ENCODE measurements around the gene RCBTB1. TPM values are rescaled to one million over a fixed set of nuclear protein-coding genes. Genes with fewer than 3 reads are reported as not detected.
"Not testable (repeated sequence)": the region's sequence is repeated elsewhere in the genome, so short reads cannot be mapped to it uniquely, and the experiment has no call there.

RCBTB1 gene
- 18.6 and 30.1 TPM in 2 replicates for total RNA-seq

GRCh38 chr13:49585220-49586157, at the start of gene RCBTB1:
Gene RCBTB1, minus strand, starts transcription at chr13:49585558. Its CDS starts 18,279 bp downstream, at chr13:49567279.
- peak in 1 of 2 donors; percentile 75 for DNase-seq (ENCODE audit: low read depth in 2 of 2)

- DNase-seq (ENCODE audit: low read depth in 2 of 2): peak; percentile 91 to 95
Observed at GRCh38 chr13:49633710-49634109, 48.4 kb upstream of the RCBTB1 start.

GRCh38 chr13:49632156-49632555, 46.8 kb upstream of the RCBTB1 start:
- no peak for DNase-seq (ENCODE audit: low read depth in 2 of 2)

- no peak for DNase-seq (ENCODE audit: low read depth in 2 of 2)
Observed at GRCh38 chr13:49630580-49630979, 45.2 kb upstream of the RCBTB1 start.

- DNase-seq (ENCODE audit: low read depth in 2 of 2): peak; percentile 61 to 89
Observed at GRCh38 chr13:49629947-49630346, 44.6 kb upstream of the RCBTB1 start.

- DNase-seq (ENCODE audit: low read depth in 2 of 2): peak in 1 of 2 donors; percentile 71
Observed at GRCh38 chr13:49629196-49629938, 44.0 kb upstream of the RCBTB1 start.

GRCh38 chr13:49627831-49628652, 42.7 kb upstream of the RCBTB1 start, which contains the start of gene ARL11:
Gene ARL11, plus strand, starts transcription at chr13:49628507. Its CDS starts 1,941 bp downstream, at chr13:49630448.
- DNase-seq (ENCODE audit: low read depth in 2 of 2): no peak

- no peak for DNase-seq (ENCODE audit: low read depth in 2 of 2)
Observed at GRCh38 chr13:49625392-49626079, 40.2 kb upstream of the RCBTB1 start.

GRCh38 chr13:49624229-49624628, 38.9 kb upstream of the RCBTB1 start:
- no peak for DNase-seq (ENCODE audit: low read depth in 2 of 2)

- DNase-seq (ENCODE audit: low read depth in 2 of 2): peak; percentile 75 to 81
Observed at GRCh38 chr13:49622174-49622946, 37.0 kb upstream of the RCBTB1 start.

- no peak for DNase-seq (ENCODE audit: low read depth in 2 of 2)
Observed at GRCh38 chr13:49620170-49620621, 34.8 kb upstream of the RCBTB1 start.

- DNase-seq (ENCODE audit: low read depth in 2 of 2): no peak
Observed at GRCh38 chr13:49616676-49617065, 31.3 kb upstream of the RCBTB1 start.

GRCh38 chr13:49615836-49616675, 30.7 kb upstream of the RCBTB1 start:
- peak; percentile 86 to 89 for DNase-seq (ENCODE audit: low read depth in 2 of 2)

- not testable (repeated sequence) for DNase-seq (ENCODE audit: low read depth in 2 of 2)
Observed at GRCh38 chr13:49612042-49612441, 26.7 kb upstream of the RCBTB1 start.

- no peak for DNase-seq (ENCODE audit: low read depth in 2 of 2)
Observed at GRCh38 chr13:49610176-49610575, 24.8 kb upstream of the RCBTB1 start.

GRCh38 chr13:49608651-49609331, 23.4 kb upstream of the RCBTB1 start:
- DNase-seq (ENCODE audit: low read depth in 2 of 2): no peak

GRCh38 chr13:49607761-49608160, 22.4 kb upstream of the RCBTB1 start:
- DNase-seq (ENCODE audit: low read depth in 2 of 2): no peak
